Heart left ventricle (tissue), 16 donors: Measurements from ENCODE around the gene LMAN2L. TPM values are rescaled to one million over a fixed set of nuclear protein-coding genes. Genes with fewer than 3 reads are reported as not detected.

Experiments
- ATAC-seq, 4 donors: fragments of 200-7000 bp; cut with Tn5 transposase; one replicate each; pipeline ENCODE4 v1.9.1; 2020 to 2022; ENCODE audit warnings: moderate library complexity in 4 of 4, mild to moderate bottlenecking in 3 of 4, moderate number of reproducible peaks in 1 of 4
- DNase-seq, 5 donors: peaks; one replicate each; pipeline ENCODE4 v3.0.0-alpha.2; 2020
- H3K27ac ChIP-seq, 12 donors: fragments of 200-600 bp; sonication (generic) in 4 of 12; one replicate each; pipeline versions ENCODE4 v1.5.0 to v1.8.0; 2016 to 2022; ENCODE audit warnings: mild to moderate bottlenecking in 2 of 12
- H3K27me3 ChIP-seq, 9 donors: fragments of 200-600 bp; sonication (generic) in 2 of 9; one replicate each; pipeline versions ENCODE4 v1.5.1 to v1.8.0; 2016 to 2022; ENCODE audit warnings: mild to moderate bottlenecking in 3 of 9
- H3K36me3 ChIP-seq, 9 donors: fragments of 200-600 bp; sonication (generic) in 2 of 9; one replicate each; pipeline versions ENCODE4 v1.5.0 to v1.8.0; 2018 to 2022; ENCODE audit warnings: mild to moderate bottlenecking in 2 of 9
- H3K4me1 ChIP-seq, 12 donors: fragments of 200-600 bp; sonication (generic) in 4 of 12; one replicate each; pipeline versions ENCODE4 v1.5.0 to v1.8.0; 2016 to 2022; ENCODE audit warnings: mild to moderate bottlenecking in 3 of 12
- H3K4me3 ChIP-seq, 12 donors: fragments of 200-600 bp; sonication (generic) in 4 of 12; one replicate each; pipeline versions ENCODE4 v1.5.0 to v1.8.0; 2017 to 2022; ENCODE audit warnings: mild to moderate bottlenecking in 9 of 12, moderate library complexity in 4 of 12
- H3K9me3 ChIP-seq, 12 donors: fragments of 200-600 bp; sonication (generic) in 4 of 12; one replicate each; pipeline versions ENCODE4 v1.5.0 to v1.8.0; 2016 to 2022; ENCODE audit warnings: mild to moderate bottlenecking in 1 of 12
- POLR2A ChIP-seq, 2 donors: fragments of 450-650 bp; IDR thresholded peaks; one replicate each; pipeline ENCODE4 v1.6.1; 2017; ENCODE audit warnings: antibody characterized with exemption in 2 of 2, mild to moderate bottlenecking in 2 of 2, moderate library complexity in 2 of 2
- WGBS, 4 donors: extraction: QIAGEN DNeasy Blood & Tissue Kit in 2 of 4; methylation state at CpG; one replicate each; pipeline versions ENCODE4 v1.1.5 to v1.1.7; 2013 to 2018; 5-methylcytosine and 5-hydroxymethylcytosine counted together
- intact Hi-C, 10 donors: fragments of 100-400 bp; cut with DNase I; formaldehyde crosslinking; loops; one replicate each; pipeline versions ENCODE4 v1.11.1 to v1.14.2; 2022
- polyA plus RNA-seq, 2 donors: library from polyadenylated mRNA; stranded (reverse); fragments of 200-250 nt; gene quantifications; one replicate each; pipeline ENCODE4 v1.2.3, GENCODE V29; 2013
- total RNA-seq, 9 donors: library from RNA; depleted of rRNA in 2 of 9; stranded (reverse); fragments of >200 nt in 2 of 9; fragmentation: NEBNext Ultra II Directional in 3 of 9; extraction: Animal tissue kit (Norgen Biotek cat#: 25700) in 3 of 9; gene quantifications; one replicate each; pipeline versions ENCODE4 v1.1.0 to v1.2.4, GENCODE V29; 2016 to 2023
- TF ChIP-seq, protein P1 (sequence below), 12 donors: fragments of 200-600 bp; sonication (generic) in 4 of 12; IDR thresholded peaks; one replicate each; pipeline versions ENCODE4 v1.5.0 to v1.8.0; 2018 to 2022; ENCODE audit warnings: antibody characterized with exemption in 12 of 12, mild to moderate bottlenecking in 5 of 12
- donor health status: ischemic (EF 13 %, LVEDD 7.1; RV severe dilation, severe dysfunction).
- donor health status: healthy with polysubstance abuse.
- donor health status: DM: no; HTN: yes; CAD: no.
- donor health status: DM: no; HTN: no; CAD: no.
- donor health status: ischemic (EF 25% LVEDD 6.9; RV normal size, moderate dysfunction).
- donor health status: ischemic (EF 25% LVEDD 5.7; RV mildly dilated, moderate dysfunction).
- donor health status: healthy.
- donor health status: DM: yes; HTN: yes; CAD: no.
- donor health status: ischemic (EF 35%, LVEDD 5.7; RV mildly dilated, moderate dysfunction).
- donor health status: nonischemic (EF 11% LVEDD 7.7; RV severe dilation, severe dysfunction).
- donor health status: DM: yes; HTN: yes; CAD: no.
- donor health status: PGD.
- donor health status: ischemic (EF 29% LVEDD 5.4; RV normal size, mild dysfunction).
- donor health status: nonischemic (EF 23%, LVEDD 6.1; RV moderate dilation, normal function).

The LMAN2L gene
- total and polyA plus RNA-seq, 11 donors, result 11.3 to 38.5 (median 20.5) TPM

DNA sequence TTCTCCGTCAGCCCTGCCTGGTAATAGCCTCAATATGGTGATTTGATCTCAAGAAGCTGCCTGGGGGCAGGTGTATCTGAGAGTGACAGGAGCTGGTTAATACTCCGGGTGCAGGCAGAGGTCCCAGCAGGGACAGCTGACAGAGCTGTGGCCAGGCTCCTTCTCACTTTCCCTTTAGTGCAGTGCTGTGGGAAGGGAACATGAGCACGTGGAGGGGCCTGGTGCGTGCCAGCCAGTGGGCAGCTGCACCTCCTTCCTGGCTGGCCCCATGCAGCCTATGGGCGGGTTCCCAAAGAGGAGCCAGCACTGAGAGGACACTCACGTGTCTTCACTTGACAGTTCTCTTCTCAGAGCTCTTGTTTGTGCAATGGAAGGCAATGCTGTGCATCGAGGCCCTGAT lies 29.9 kb upstream of the LMAN2L start:
- H3K4me1 ChIP-seq, result peaks cover 0 to 30% (median 5%) of the 10 kb centered on the region in 12 donors
- peak; percentile 96 to 99 (median 96) for ATAC-seq
- no peak for TF ChIP-seq POLR2A (IDR thresholded peaks at IDR 0.05)
- H3K27ac ChIP-seq, result peak overlapping the region in 6 of 12 donors; percentile 13 to 71 (median 42)
- no peak overlapping the region for H3K4me3 ChIP-seq
- H3K27me3 ChIP-seq, result no peaks in the 10 kb centered on the region
- 46 to 57% (median 51%) methylated on average over 6 to 7 of the region's 7 CpGs for WGBS, 4 donors
- peak; percentile 69 to 90 (median 77) for DNase-seq
- peaks cover 0 to 4% (median 0%) of the 10 kb centered on the region in 9 donors for H3K36me3 ChIP-seq
- no peaks in the 10 kb centered on the region for H3K9me3 ChIP-seq
- intact Hi-C loops, result loop anchor here in 2 of 10 donors (5.0 to 10.0 kb wide), 3 partner anchors 32 to 235 kb away; partner anchors contain the start of genes ARID5A (in 1 of the 2) and KANSL3 (in 1 of the 2)

DNA sequence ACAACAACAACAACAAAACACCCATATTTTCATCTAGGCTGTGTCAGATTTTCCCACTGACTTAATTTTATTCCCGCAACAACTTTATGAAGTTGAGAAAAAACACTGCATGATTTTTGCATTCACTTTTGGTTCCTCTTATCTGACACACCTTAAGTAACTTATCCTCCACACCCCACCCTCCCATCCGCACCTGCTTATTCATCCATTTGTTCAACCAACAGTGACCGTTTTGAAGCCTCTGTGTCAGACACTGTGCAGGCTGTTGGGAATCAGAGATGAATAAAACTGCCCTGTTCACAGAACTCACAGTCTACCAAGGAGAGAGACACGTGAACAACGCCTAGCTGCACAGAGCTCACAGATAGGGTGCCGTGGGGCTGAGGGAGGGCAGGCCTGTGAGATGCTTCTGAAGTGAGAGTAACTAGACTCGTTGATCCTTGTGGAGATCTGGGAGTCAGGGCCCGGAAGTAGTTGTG lies 28.3 kb upstream of the LMAN2L start:
- Histone ChIP-seq H3K4me1 (peaks cover 0 to 35% (median 18%) of the 10 kb centered on the region in 12 donors), H3K27me3 (no peaks in the 10 kb centered on the region), H3K4me3 (no peak overlapping the region), H3K36me3 (peaks cover 0 to 4% (median 0%) of the 10 kb centered on the region in 9 donors), H3K9me3 (no peaks in the 10 kb centered on the region), H3K27ac (no peak overlapping the region)
- intact Hi-C loops, result loop anchor here in 2 of 10 donors (5.0 to 10.0 kb wide), 3 partner anchors 34 to 233 kb away; partner anchors contain the start of genes ARID5A (in 1 of the 2) and KANSL3 (in 1 of the 2)
- ATAC-seq (no peak), DNase-seq (no peak)
- no peak for TF ChIP-seq POLR2A (IDR thresholded peaks at IDR 0.05)
- TF ChIP-seq, protein P1, sequence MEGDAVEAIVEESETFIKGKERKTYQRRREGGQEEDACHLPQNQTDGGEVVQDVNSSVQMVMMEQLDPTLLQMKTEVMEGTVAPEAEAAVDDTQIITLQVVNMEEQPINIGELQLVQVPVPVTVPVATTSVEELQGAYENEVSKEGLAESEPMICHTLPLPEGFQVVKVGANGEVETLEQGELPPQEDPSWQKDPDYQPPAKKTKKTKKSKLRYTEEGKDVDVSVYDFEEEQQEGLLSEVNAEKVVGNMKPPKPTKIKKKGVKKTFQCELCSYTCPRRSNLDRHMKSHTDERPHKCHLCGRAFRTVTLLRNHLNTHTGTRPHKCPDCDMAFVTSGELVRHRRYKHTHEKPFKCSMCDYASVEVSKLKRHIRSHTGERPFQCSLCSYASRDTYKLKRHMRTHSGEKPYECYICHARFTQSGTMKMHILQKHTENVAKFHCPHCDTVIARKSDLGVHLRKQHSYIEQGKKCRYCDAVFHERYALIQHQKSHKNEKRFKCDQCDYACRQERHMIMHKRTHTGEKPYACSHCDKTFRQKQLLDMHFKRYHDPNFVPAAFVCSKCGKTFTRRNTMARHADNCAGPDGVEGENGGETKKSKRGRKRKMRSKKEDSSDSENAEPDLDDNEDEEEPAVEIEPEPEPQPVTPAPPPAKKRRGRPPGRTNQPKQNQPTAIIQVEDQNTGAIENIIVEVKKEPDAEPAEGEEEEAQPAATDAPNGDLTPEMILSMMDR (IDR thresholded peaks at IDR 0.05), result no peak
- 81 to 87% (median 84%) methylated on average over 8 of the region's 8 CpGs for WGBS, 4 donors

DNA sequence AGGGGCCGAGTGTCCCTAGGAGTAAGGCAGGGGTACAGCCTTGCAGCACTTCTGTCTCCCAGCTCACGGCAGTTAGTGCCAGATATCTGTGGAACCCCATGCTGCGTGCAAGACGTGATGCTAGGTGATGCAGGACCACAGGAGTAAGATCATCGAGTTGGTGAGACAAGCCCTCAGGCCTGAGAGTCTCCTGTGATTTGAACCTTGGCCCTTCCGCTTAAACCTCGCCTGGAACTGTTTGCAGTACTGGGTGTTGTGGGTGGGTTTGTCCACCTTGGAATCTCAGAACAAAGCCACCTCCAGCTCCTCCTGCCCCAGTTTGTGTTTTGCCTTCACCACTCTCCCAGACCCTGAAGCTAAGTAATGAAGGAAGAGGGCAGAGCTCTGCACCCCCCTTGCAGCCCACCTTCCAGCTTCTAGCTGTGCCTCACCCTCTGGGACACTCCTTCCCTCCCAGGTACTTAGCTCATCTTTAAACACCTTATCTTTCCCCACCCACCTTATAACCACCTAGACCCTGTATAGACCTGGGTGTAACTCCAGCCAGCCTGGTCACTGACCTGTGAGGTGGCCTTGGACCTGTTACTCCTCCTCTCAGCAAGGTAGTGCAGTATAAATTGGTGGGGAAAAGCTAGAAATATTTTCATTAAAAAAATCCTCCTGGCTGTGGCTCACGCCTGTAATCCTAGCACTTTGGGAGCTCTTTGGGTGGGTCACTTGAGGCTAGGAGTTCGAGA lies 27.4 kb upstream of the LMAN2L start:
- no peaks in the 10 kb centered on the region for H3K27me3 ChIP-seq
- no peak overlapping the region for H3K27ac ChIP-seq
- WGBS, 4 donors, result 93 to 96% (median 95%) methylated on average over 7 to 9 of the region's 9 CpGs
- H3K9me3 ChIP-seq, result no peaks in the 10 kb centered on the region
- peaks cover 0 to 4% (median 0%) of the 10 kb centered on the region in 9 donors for H3K36me3 ChIP-seq
- H3K4me3 ChIP-seq, result no peak overlapping the region
- no peak for ATAC-seq
- peaks cover 0 to 39% (median 26%) of the 10 kb centered on the region in 12 donors for H3K4me1 ChIP-seq
- DNase-seq, result no peak
- intact Hi-C loops, result loop anchor here in 2 of 10 donors (5.0 to 10.0 kb wide), 3 partner anchors 35 to 233 kb away; partner anchors contain the start of genes ARID5A (in 1 of the 2) and KANSL3 (in 1 of the 2)
- TF ChIP-seq, protein P1 (IDR thresholded peaks at IDR 0.05), result no peak
- no peak for TF ChIP-seq POLR2A (IDR thresholded peaks at IDR 0.05)

DNA sequence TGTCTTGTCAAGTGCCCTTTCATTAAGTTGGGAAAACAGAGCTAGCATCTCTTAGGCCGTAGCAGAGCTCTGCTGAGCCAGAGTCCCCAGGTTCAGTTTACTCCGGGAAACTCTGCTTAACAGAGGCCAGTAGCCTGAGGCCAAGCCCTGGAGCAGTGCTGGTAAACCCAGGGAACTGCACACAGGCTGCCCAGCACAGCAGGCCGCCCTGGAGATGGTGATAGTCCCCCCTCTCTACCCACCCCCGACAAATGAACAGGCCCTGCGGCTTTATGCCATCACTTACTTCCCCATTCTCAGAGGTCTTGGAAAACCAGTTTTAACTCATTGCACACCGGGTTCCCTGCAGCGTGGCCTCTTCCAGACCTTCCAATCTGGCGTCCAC lies 24.4 kb upstream of the LMAN2L start:
- WGBS, 4 donors, result 54 to 66% (median 61%) methylated on average over 6 to 8 of the region's 8 CpGs
- DNase-seq, result no peak
- Histone ChIP-seq H3K4me3 (peak overlapping the region in 10 of 12 donors; percentile 16 to 91 (median 58)), H3K27ac (peak overlapping the region in 6 of 12 donors; percentile 6 to 72 (median 40)), H3K36me3 (peaks cover 0 to 4% (median 0%) of the 10 kb centered on the region in 9 donors), H3K9me3 (no peaks in the 10 kb centered on the region), H3K4me1 (peaks cover 0 to 50% (median 38%) of the 10 kb centered on the region in 12 donors), H3K27me3 (no peaks in the 10 kb centered on the region)
- intact Hi-C loops, result loop anchor here in 7 of 10 donors (5.0 to 10.0 kb wide), 5 partner anchors 38 to 229 kb away; partner anchors contain the start of genes KANSL3 (in 2 of the 7) and ARID5A (in 1 of the 7)
- TF ChIP-seq POLR2A (IDR thresholded peaks at IDR 0.05), result no peak
- TF ChIP-seq, protein P1 (IDR thresholded peaks at IDR 0.05), result no peak
- ATAC-seq, result peak in 1 of 4 donors; percentile 12
